GM21515 (cell line): ENCODE data around the gene CADM2.

Experiments
- ATAC-seq: cut with Tn5 transposase; IDR thresholded peaks from one replicate; pipeline ENCODE4 v1.9.1; 2021; ENCODE audit not compliant: unreplicated experiment

CADM2 gene

GRCh38 chr3:84983490-84983889, 24.7 kb downstream of the CADM2 start:
- no peak for ATAC-seq

- no peak for ATAC-seq
Measured at GRCh38 chr3:84984429-84984828, 25.6 kb downstream of the CADM2 start.

- ATAC-seq, result no peak
Measured at GRCh38 chr3:84985795-84986194, 27.0 kb downstream of the CADM2 start.

GRCh38 chr3:84987706-84988504, 29.1 kb downstream of the CADM2 start:
- ATAC-seq, result no peak

- no peak for ATAC-seq
Measured at GRCh38 chr3:84989102-84989501, 30.3 kb downstream of the CADM2 start.

DNA sequence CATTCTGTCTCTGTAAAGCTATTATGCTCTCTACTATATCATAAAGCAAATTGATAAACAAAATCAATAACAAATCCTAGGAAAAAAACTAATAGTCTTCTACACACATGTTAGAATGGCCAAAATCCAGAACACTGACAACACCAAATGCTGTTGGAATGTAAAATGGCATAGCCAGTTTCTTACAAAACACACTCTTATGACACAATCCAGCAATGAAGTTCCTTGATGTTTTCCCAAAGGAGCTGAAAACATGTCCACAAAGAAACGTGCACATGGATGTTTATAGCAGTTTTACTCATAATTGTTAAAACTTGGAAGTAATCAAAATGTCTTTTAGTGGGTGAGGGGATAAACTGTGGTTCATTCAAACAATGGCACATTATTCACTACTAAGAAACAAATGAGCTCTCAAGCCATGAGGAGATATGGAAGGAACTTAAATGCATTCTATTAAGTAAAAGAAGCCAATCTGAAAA, 32.7 kb downstream of the CADM2 start:
- ATAC-seq, result no peak

GRCh38 chr3:84993956-84994355, 35.2 kb downstream of the CADM2 start:
- no peak for ATAC-seq

GRCh38 chr3:84998545-84998944, 39.8 kb downstream of the CADM2 start:
- ATAC-seq, result no peak

GRCh38 chr3:85003479-85003878, 44.7 kb downstream of the CADM2 start:
- ATAC-seq, result no peak

DNA sequence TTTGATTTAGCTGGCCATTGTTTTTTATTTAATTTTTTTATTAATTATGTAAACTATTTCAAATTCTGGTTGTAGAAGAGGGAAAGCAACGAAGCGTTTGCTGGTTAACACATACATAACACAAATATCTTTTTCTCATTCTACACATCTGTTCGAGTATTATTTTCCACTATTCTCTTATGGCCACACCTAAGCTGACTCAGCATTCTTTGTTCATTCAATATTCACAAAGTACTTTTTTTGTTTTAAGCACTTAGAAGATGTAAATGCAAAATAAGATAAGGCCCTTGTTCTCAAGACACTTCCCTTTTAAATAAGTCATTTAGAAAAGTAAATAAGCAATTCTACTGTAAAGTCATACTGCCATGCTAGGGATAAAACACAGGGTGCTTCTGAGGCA, 45.4 kb downstream of the CADM2 start:
- no peak for ATAC-seq

DNA sequence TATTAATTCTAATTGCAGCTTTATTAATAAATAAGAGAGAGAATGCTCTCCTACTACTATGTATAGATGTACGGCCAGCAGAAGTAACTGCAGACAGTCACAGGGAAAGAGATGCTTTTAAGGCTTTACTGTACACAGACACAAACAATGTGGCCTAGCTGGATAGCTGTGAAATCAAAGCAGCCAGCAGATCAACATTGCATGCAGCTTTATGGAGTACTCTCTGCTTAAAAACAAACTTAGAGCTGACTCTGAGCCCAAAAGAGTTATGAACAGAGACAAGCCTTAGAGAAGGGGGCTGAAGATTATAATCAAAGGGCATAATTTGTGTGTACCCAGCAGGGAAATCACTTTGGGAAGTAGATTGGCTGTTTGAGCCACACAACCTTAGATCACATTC, 47.2 kb downstream of the CADM2 start:
- no peak for ATAC-seq

- no peak for ATAC-seq
Measured at GRCh38 chr3:85007195-85008094, 48.7 kb downstream of the CADM2 start.

GRCh38 chr3:85020828-85021227, 62.0 kb downstream of the CADM2 start:
- ATAC-seq, result no peak

DNA sequence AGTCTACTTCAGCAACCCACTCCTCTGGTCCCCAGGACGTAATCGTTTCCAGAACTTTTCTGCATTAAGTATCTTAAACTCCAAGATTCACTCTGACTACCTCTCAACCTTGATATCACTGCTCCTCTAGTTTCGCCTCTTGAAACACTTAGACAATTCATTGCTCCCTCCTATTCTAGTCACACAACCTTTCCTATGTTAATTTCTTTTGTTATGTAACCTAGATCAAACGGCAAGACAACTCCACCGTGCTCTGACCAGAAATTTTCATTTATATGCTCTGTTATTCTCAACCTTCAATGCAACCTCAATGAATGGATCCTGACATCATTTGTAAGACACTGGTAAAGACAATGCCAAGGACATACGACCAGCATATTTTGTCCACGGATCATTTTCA, 71.3 kb downstream of the CADM2 start:
- ATAC-seq, result no peak

GRCh38 chr3:85037203-85037602, 78.4 kb downstream of the CADM2 start:
- no peak for ATAC-seq

DNA sequence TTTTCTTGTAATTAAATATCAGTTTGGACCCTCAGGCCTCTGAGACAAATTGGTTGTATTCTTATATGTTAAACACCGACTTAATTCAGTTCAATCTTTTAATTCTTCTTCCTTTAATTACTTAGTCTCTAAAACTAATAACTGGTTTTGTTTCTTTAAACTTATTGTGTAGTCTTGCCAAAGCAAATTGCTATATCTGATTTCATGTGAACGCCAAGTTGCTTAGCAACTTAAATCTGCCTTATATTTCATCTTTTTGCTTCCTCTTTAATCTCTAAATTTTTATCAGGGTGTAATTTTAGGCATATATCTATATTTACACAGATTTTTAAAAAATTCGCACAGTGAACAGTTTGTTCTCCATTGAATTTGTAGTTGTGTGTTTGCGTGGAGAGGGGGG, 82.2 kb downstream of the CADM2 start:
- ATAC-seq, result no peak

- ATAC-seq, result no peak
Measured at GRCh38 chr3:85041562-85042055, 82.8 kb downstream of the CADM2 start.

DNA sequence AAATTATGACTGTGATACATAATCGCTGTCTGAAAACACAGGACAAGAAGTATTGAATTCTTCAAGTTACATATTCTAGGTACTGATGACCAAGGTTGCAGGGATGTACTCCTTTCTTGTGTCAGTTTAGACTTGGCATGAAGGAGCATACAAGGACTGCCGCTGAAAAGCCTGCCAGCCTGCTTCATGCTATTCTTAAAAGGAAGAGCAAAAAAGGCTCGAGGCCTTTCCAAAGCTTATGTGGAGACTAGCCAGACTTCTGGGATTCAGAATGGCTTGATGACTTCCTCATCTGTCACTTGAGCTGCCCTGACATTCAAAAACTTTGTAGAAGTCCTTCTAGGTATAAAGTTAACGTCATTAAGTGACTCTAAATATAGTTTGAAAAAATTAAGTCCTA, 92.0 kb downstream of the CADM2 start:
- no peak for ATAC-seq

GRCh38 chr3:85051786-85052185, 93.0 kb downstream of the CADM2 start:
- ATAC-seq, result no peak

DNA sequence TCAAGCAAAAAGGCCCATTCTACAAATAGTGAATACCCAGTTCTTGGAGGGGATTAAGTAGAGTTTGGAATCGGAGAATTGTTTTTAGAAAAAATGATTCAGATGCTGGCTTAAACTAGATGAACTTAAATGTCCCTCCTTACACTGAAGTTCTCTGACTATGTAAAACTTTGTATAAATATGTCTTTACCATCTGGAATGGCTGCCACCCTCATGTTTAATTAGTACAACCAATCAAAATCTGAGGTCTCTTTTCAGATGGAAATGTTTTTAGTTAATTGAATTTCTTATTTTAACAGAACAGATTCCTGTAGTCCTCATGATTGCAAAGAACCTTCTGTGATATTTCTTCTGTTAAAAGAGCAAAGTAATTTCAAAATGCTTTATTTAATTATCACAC, 94.8 kb downstream of the CADM2 start:
- ATAC-seq, result no peak

GRCh38 chr3:85054579-85054978, 95.8 kb downstream of the CADM2 start:
- no peak for ATAC-seq

GRCh38 chr3:85068911-85069310, 110.1 kb downstream of the CADM2 start:
- ATAC-seq, result no peak
